Lower leg skin (tissue), 4 donors: ENCODE data around the gene MYBPH. TPM values are rescaled to one million over a fixed set of nuclear protein-coding genes. Genes with fewer than 3 reads are reported as not detected.
A peak's percentile ranks its signal among the peaks of the same experiment; 100 is the strongest.

Source experiments
- DNase-seq, 2 donors: peaks; one replicate each; pipeline ENCODE4 v3.0.0-alpha.2; 2019; ENCODE audit warnings: low spot score in 2 of 2
- H3K4me3 ChIP-seq: fragments of 200-600 bp; sonication (generic); 2 replicates; pipeline ENCODE4 v1.5.1; 2017; ENCODE audit warnings: mild to moderate bottlenecking, low read depth; ENCODE audit not compliant: poor library complexity, severe bottlenecking
- CTCF ChIP-seq, 3 donors: fragments of 450-650 bp; IDR thresholded peaks; one replicate each; pipeline ENCODE4 v1.5.1; 2016; ENCODE audit warnings: antibody characterized with exemption in 3 of 3, mild to moderate bottlenecking in 3 of 3, moderate library complexity in 2 of 3
- POLR2A ChIP-seq, 2 donors: fragments of 450-650 bp; IDR thresholded peaks; one replicate each; pipeline ENCODE4 v1.6.1; 2016 to 2017; ENCODE audit warnings: antibody characterized with exemption in 2 of 2, mild to moderate bottlenecking in 1 of 2, moderate library complexity in 1 of 2
- WGBS, 2 donors: methylation state at CpG; one replicate each; pipeline ENCODE4 v1.1.5; 2018; 5-methylcytosine and 5-hydroxymethylcytosine counted together
- intact Hi-C: fragments of 100-400 bp; cut with DNase I; formaldehyde crosslinking; loops from one replicate; pipeline ENCODE4 v1.15.0; 2023; ENCODE audit warnings: low total_unique reads
- total RNA-seq, 4 donors: library from RNA; depleted of rRNA; stranded (reverse); fragments of >200 nt; gene quantifications; one replicate each; pipeline ENCODE4 v1.1.0, GENCODE V29; 2016

Gene MYBPH
- total RNA-seq, 4 donors from 2014 or later, result not detected

- no peak for DNase-seq
- no peak overlapping the region for H3K4me3 ChIP-seq
- intact Hi-C loops, result loop anchor here (5.0 kb wide), 1 partner anchor 950 kb away; no protein-coding TSS in a partner anchor
- WGBS, 2 donors, result 87 to 91% methylated on average over 4 of the region's 4 CpGs
- TF ChIP-seq POLR2A (IDR thresholded peaks at IDR 0.05) (no peak), CTCF (IDR thresholded peaks at IDR 0.05) (no peak)
Observed at GRCh38 chr1:203137324-203137723, 38.3 kb downstream of the MYBPH start.

- no peak for DNase-seq
- intact Hi-C loops, result loop anchor here (5.0 kb wide), 1 partner anchor 951 kb away; no protein-coding TSS in a partner anchor
- 96 to 100% methylated on average over 1 of the region's 1 CpG for WGBS, 2 donors
- no peak overlapping the region for H3K4me3 ChIP-seq
- TF ChIP-seq POLR2A (IDR thresholded peaks at IDR 0.05) (no peak), CTCF (IDR thresholded peaks at IDR 0.05) (no peak)
Observed at GRCh38 chr1:203136409-203137042, 39.1 kb downstream of the MYBPH start.

DNA sequence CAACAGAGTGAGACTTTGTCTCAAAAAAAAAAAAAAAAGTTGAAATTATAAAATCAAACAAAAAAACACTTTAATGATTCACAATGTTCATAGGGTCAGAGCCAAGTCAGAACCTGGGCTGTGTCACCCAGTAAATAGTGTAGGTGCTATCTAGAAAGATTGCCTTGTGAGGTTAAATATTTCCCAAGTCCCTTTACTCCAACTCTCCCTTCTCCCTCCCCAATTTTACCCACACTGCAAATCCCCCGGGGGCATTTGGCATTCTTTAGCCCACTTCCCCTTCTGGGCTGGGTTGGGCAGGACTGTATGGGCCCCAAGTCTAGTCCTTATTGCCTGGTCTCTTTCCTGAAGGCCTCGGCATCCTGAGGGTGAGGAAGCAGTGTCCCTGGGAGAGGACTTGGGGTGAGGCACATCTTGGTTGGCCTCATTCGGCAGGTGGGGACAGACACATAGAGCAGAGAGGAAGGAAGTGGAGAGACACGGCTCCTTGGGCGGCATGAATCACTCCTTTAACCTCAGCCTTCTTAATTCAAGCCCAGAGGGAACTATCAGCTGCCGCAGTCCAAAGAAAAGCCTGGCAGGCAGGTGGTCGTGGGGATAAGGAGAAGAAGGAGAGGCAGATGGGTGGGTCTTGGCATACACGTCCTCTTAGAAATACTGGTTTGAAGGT lies 39.9 kb downstream of the MYBPH start:
- WGBS, 2 donors, result 50 to 56% methylated on average over 8 of the region's 8 CpGs
- intact Hi-C loops, result loop anchor here (5.0 kb wide), 1 partner anchor 952 kb away; no protein-coding TSS in a partner anchor
- no peak overlapping the region for H3K4me3 ChIP-seq
- TF ChIP-seq CTCF (IDR thresholded peaks at IDR 0.05) (no peak), POLR2A (IDR thresholded peaks at IDR 0.05) (no peak)
- DNase-seq, result no peak

- TF ChIP-seq POLR2A (IDR thresholded peaks at IDR 0.05), result no peak
- no peak for TF ChIP-seq CTCF (IDR thresholded peaks at IDR 0.05)
- 78 to 79% methylated on average over 12 of the region's 12 CpGs for WGBS, 2 donors
- DNase-seq, result no peak
- no peak overlapping the region for H3K4me3 ChIP-seq
- intact Hi-C loops, result no loop called here
Observed at GRCh38 chr1:203133970-203134725, 41.5 kb downstream of the MYBPH start.

DNA sequence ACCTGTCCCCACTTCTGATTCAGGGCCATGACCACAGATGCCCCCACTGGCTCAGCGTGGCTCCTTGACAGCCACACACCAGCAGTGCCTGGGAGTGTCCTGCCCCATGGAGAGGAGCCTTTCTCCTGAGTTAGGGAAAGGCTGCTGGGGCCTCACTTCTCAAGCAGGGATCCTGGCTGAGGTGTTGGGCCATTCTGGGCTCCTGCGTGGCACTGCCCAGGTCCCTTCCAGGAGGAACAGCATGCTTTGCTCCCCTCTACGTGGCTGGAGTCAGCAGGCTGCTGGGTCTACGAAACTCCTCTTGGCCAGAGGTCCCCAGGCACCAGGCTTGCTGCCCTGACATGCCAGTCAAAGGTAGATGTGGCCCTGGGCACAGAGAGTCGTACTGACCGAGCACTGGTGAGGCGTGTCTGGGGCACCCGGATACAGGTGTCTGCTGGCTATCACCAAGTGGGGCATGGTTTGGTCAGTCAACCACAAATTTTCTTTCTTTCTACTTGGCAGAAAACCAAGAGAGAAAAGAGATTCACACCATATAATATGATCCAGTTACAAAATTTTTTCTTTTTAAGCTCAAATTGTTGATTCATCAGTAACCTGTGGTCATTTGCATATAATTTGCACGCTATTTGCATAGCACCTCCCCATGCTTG lies 44.0 kb downstream of the MYBPH start:
- TF ChIP-seq CTCF (IDR thresholded peaks at IDR 0.05) (no peak), POLR2A (IDR thresholded peaks at IDR 0.05) (no peak)
- 87 to 88% methylated on average over 7 to 9 of the region's 9 CpGs for WGBS, 2 donors
- DNase-seq, result peak in 1 of 2 donors; percentile 81
- no peak overlapping the region for H3K4me3 ChIP-seq
- intact Hi-C loops, result no loop called here
